Measurements from ENCODE around the gene SPSB2. TPM values are rescaled to one million over a fixed set of nuclear protein-coding genes. Genes with fewer than 3 reads are reported as not detected.

SPSB2 gene
- total RNA-seq, 1 experiment from 2014 or later, result 8.1 TPM

DNA sequence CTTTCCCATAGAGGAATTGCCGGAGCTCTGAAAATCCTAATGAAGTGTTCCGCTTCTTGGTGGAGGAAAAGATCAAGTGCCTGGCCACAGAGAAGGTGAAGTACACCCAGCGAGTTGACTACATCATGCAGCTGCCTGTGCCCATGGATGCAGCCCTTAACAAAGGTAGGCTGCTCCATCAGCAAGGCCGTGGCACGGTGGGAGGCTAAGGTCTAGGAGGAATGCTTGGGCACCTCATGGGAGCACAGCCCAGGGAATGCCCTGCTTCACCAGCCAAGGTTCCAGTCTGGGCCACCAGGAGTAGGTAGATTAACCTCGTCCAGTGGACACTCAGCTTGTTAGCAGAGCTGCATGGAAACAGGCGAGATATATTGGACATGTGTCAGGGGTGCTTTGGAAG lies 12.2 kb downstream of the SPSB2 start:
- ChIA-PET POLR2A (ENCODE audit: low non-redundant PET) (no interaction called here), CTCF (interaction anchor here (0.6 to 0.7 kb wide), 2 partner anchors 49 to 203 kb away, joined by 4 to 7 read pairs; no protein-coding TSS in a partner anchor)
- TF ChIP-seq EZH2 (IDR thresholded peaks at IDR 0.05; ENCODE audit: borderline replicate concordance, low read depth, low read length, poor library complexity, severe bottlenecking), result no peak
- no peak for DNase-seq (ENCODE audit: low spot score)
- no TSS peak for BruUV-seq (replicated peaks)
- Histone ChIP-seq H3K27me3 (replicated peaks; ENCODE audit: insufficient read depth, low read depth, low read length, poor library complexity) (no peaks in the 10 kb centered on the region), H3K4me3 (ENCODE audit: low read depth, low read length, poor library complexity, severe bottlenecking) (no peak overlapping the region), H3K36me3 (ENCODE audit: insufficient read depth, low read length, poor library complexity, severe bottlenecking) (peaks cover 86% of the 10 kb centered on the region), H3K4me1 (ENCODE audit: insufficient read depth, low read length, poor library complexity, severe bottlenecking) (peaks cover under 1% of the 10 kb centered on the region), H3K27ac (ENCODE audit: low read depth, low read length, poor library complexity, severe bottlenecking) (no peak overlapping the region), H3K9me3 (ENCODE audit: low read depth, low read length, poor library complexity, severe bottlenecking) (no peaks in the 10 kb centered on the region)
- intact Hi-C loops (cut with micrococcal nuclease; ENCODE audit: unreplicated experiment), result no loop called here

DNA sequence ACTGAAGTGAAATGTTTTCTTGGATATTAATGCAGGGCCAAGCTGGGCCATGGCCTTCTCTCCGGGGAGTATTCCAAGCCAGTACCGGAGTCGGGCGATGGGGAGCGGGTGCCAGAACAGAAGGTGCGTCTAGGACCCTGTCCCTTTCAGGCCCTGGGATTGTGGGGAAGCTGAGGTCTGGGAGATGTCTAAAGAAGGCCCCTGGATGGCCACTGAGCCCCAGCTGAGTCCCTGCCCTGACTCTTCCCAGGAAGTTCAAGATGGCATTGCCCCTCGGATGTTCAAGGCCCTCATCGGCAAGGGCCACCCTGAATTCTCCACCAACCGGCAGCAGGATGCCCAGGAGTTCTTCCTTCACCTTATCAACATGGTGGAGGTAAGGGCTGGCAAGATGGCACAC lies 13.0 kb downstream of the SPSB2 start:
- Histone ChIP-seq H3K9me3 (ENCODE audit: low read depth, low read length, poor library complexity, severe bottlenecking) (no peaks in the 10 kb centered on the region), H3K36me3 (ENCODE audit: insufficient read depth, low read length, poor library complexity, severe bottlenecking) (peaks cover 91% of the 10 kb centered on the region), H3K4me3 (ENCODE audit: low read depth, low read length, poor library complexity, severe bottlenecking) (no peak overlapping the region), H3K4me1 (ENCODE audit: insufficient read depth, low read length, poor library complexity, severe bottlenecking) (no peaks in the 10 kb centered on the region), H3K27ac (ENCODE audit: low read depth, low read length, poor library complexity, severe bottlenecking) (no peak overlapping the region), H3K27me3 (replicated peaks; ENCODE audit: insufficient read depth, low read depth, low read length, poor library complexity) (no peaks in the 10 kb centered on the region)
- POLR2A ChIA-PET (ENCODE audit: low non-redundant PET), result no interaction called here
- BruUV-seq (replicated peaks), result no TSS peak
- intact Hi-C loops (cut with micrococcal nuclease; ENCODE audit: unreplicated experiment), result no loop called here
- DNase-seq (ENCODE audit: low spot score), result no peak
- TF ChIP-seq EZH2 (IDR thresholded peaks at IDR 0.05; ENCODE audit: borderline replicate concordance, low read depth, low read length, poor library complexity, severe bottlenecking), result no peak
- TF ChIP-seq CTCF (conservative IDR thresholded peaks at IDR 0.05; ENCODE audit: low read depth, low read length), result no peak
- CTCF ChIA-PET, result no interaction called here

DNA sequence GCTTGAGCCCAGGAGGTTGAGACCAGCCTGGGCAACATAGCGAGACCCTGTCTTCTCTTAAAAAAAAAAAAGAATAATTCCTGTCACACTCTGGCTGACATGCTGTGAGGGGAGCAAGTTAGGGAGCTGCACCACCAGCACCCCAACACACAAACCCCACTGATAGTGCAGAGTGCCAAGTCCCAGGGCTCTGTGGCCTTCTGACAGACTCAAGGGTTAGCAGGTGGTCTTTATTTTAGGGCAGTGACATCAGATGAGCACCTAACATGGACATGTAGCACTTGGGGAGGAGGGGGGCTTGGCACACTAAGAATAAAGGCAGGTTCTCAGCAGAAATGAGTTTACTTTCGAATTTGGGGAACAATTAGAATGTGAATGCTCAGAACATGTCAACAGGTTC lies 14.3 kb downstream of the SPSB2 start:
- no peak for DNase-seq (ENCODE audit: low spot score)
- Histone ChIP-seq H3K4me1 (ENCODE audit: insufficient read depth, low read length, poor library complexity, severe bottlenecking) (peaks cover 3% of the 10 kb centered on the region), H3K27ac (ENCODE audit: low read depth, low read length, poor library complexity, severe bottlenecking) (no peak overlapping the region), H3K27me3 (replicated peaks; ENCODE audit: insufficient read depth, low read depth, low read length, poor library complexity) (no peaks in the 10 kb centered on the region), H3K36me3 (ENCODE audit: insufficient read depth, low read length, poor library complexity, severe bottlenecking) (peaks cover 79% of the 10 kb centered on the region), H3K9me3 (ENCODE audit: low read depth, low read length, poor library complexity, severe bottlenecking) (no peaks in the 10 kb centered on the region), H3K4me3 (ENCODE audit: low read depth, low read length, poor library complexity, severe bottlenecking) (no peak overlapping the region)
- intact Hi-C loops (cut with micrococcal nuclease; ENCODE audit: unreplicated experiment), result no loop called here
- CTCF ChIA-PET, result no interaction called here
- TF ChIP-seq CTCF (conservative IDR thresholded peaks at IDR 0.05; ENCODE audit: low read depth, low read length) (no peak), EZH2 (IDR thresholded peaks at IDR 0.05; ENCODE audit: borderline replicate concordance, low read depth, low read length, poor library complexity, severe bottlenecking) (no peak)
- no TSS peak for BruUV-seq (replicated peaks)
- POLR2A ChIA-PET (ENCODE audit: low non-redundant PET), result no interaction called here

GRCh38 chr12:6855322-6855721 lies 17.8 kb downstream of the SPSB2 start:
- Histone ChIP-seq H3K9me3 (ENCODE audit: low read depth, low read length, poor library complexity, severe bottlenecking) (no peaks in the 10 kb centered on the region), H3K4me3 (ENCODE audit: low read depth, low read length, poor library complexity, severe bottlenecking) (no peak overlapping the region), H3K4me1 (ENCODE audit: insufficient read depth, low read length, poor library complexity, severe bottlenecking) (peaks cover 12% of the 10 kb centered on the region), H3K27ac (ENCODE audit: low read depth, low read length, poor library complexity, severe bottlenecking) (no peak overlapping the region), H3K36me3 (ENCODE audit: insufficient read depth, low read length, poor library complexity, severe bottlenecking) (peaks cover 47% of the 10 kb centered on the region), H3K27me3 (replicated peaks; ENCODE audit: insufficient read depth, low read depth, low read length, poor library complexity) (no peaks in the 10 kb centered on the region)
- no TSS peak for BruUV-seq (replicated peaks)
- DNase-seq (ENCODE audit: low spot score), result no peak
- intact Hi-C loops (cut with micrococcal nuclease; ENCODE audit: unreplicated experiment), result no loop called here
- no peak for TF ChIP-seq CTCF (conservative IDR thresholded peaks at IDR 0.05; ENCODE audit: low read depth, low read length)
- no peak for TF ChIP-seq EZH2 (IDR thresholded peaks at IDR 0.05; ENCODE audit: borderline replicate concordance, low read depth, low read length, poor library complexity, severe bottlenecking)
- ChIA-PET POLR2A (ENCODE audit: low non-redundant PET) (no interaction called here), CTCF (no interaction called here)
